HepG2 (cell line): ENCODE measurements around the gene NCKAP5L. TPM values are rescaled to one million over a fixed set of nuclear protein-coding genes. Genes with fewer than 3 reads are reported as not detected.
A peak's percentile ranks its signal among the peaks of the same experiment; 100 is the strongest.

ENCODE experiments used
- ATF3 ChIP-seq: sonication (generic); formaldehyde crosslinking; IDR thresholded peaks from 2 replicates; pipeline ENCODE4 v1.4.0; 2020; ENCODE audit warnings: missing genetic modification reagents
- CSRNP2 ChIP-seq: sonication (generic); formaldehyde crosslinking; conservative IDR thresholded peaks from 2 replicates; pipeline ENCODE4 v1.8.0; 2022; ENCODE audit warnings: low read depth, missing genetic modification reagents
- HES4 ChIP-seq: sonication (generic); formaldehyde crosslinking; IDR thresholded peaks from 2 replicates; pipeline ENCODE4 v1.9.0; 2021; ENCODE audit warnings: mild to moderate bottlenecking, missing genetic modification reagents, borderline replicate concordance
- HHEX ChIP-seq: IDR thresholded peaks from 2 replicates; pipeline ENCODE4 v1.6.1; 2016; ENCODE audit warnings: control low read depth
- HNF4A ChIP-seq: sonication (generic); formaldehyde crosslinking; IDR thresholded peaks from 2 replicates; pipeline ENCODE4 v1.4.0; 2020; ENCODE audit warnings: missing genetic modification reagents
- MLX ChIP-seq: IDR thresholded peaks from 2 replicates; pipeline ENCODE4 v1.6.1; 2016
- NFYC ChIP-seq: IDR thresholded peaks from 2 replicates; pipeline ENCODE4 v1.6.1; 2016; ENCODE audit warnings: missing genetic modification reagents, missing compliant biosample characterization
- ZKSCAN8 ChIP-seq: IDR thresholded peaks from 2 replicates; pipeline ENCODE4 v1.6.1; 2016; ENCODE audit warnings: borderline replicate concordance, missing genetic modification reagents, missing compliant biosample characterization
- ZNF318 ChIP-seq: sonication (generic); formaldehyde crosslinking; IDR thresholded peaks from 2 replicates; pipeline ENCODE4 v1.4.0; 2020; ENCODE audit warnings: mild to moderate bottlenecking, missing genetic modification reagents
- ZNF367 ChIP-seq: sonication (generic); formaldehyde crosslinking; IDR thresholded peaks from 2 replicates; pipeline ENCODE4 v1.4.0; 2020; ENCODE audit warnings: missing genetic modification reagents, borderline replicate concordance
- ZNF530 ChIP-seq: sonication (generic); formaldehyde crosslinking; IDR thresholded peaks from 2 replicates; pipeline ENCODE4 v1.5.0; 2020; ENCODE audit warnings: low read depth, mild to moderate bottlenecking, missing genetic modification reagents
- ZNF558 ChIP-seq: sonication (generic); formaldehyde crosslinking; IDR thresholded peaks from 2 replicates; pipeline ENCODE4 v1.9.0; 2022; ENCODE audit warnings: mild to moderate bottlenecking, missing genetic modification reagents, borderline replicate concordance
- ZNF780A ChIP-seq: sonication (generic); formaldehyde crosslinking; IDR thresholded peaks from 2 replicates; pipeline ENCODE4 v1.8.0; 2022; ENCODE audit warnings: mild to moderate bottlenecking, missing genetic modification reagents, moderate library complexity
- ZNF784 ChIP-seq: sonication (generic); formaldehyde crosslinking; IDR thresholded peaks from 2 replicates; pipeline ENCODE4 v1.5.1; 2020; ENCODE audit warnings: missing genetic modification reagents, mild to moderate bottlenecking, borderline replicate concordance
- ZNF800 ChIP-seq: sonication (generic); formaldehyde crosslinking; IDR thresholded peaks from 2 replicates; pipeline ENCODE4 v1.4.0; 2020; ENCODE audit warnings: missing genetic modification reagents
- polyA plus RNA-seq, 8 experiments: library from polyadenylated mRNA; depleted of rRNA in 3 of 8; stranded (reverse) in 7 of 8; unstranded in 1 of 8; fragments of >200 nt; fragmentation: Illumina TruSeq in 4 of 8; extraction: Trizol in 4 of 8; gene quantifications; 2 replicates each; pipeline versions ENCODE4 v1.2.1 to v1.2.3, GENCODE V29; 2011 to 2016; ENCODE audit warnings: low read depth in 4 of 8, missing spikeins in 1 of 8, mixed read lengths in 1 of 8; ENCODE audit not compliant: insufficient read depth in 1 of 8
- total RNA-seq, 5 experiments: library from RNA; depleted of rRNA; stranded (reverse); fragments of >200 nt; fragmentation: Illumina TruSeq; extraction: Trizol; gene quantifications; 2 replicates each; pipeline ENCODE4 v1.2.3, GENCODE V29; 2016; ENCODE audit warnings: low read depth in 1 of 5

Gene NCKAP5L
- total and polyA plus RNA-seq, 2 of the 13 experiments (the other 11 are each of a cell fraction or from before 2014, with no cell fraction given), result 4.1 to 9.0 TPM

- TF ChIP-seq ZNF318 (CRISPR knock-in tag) (no peak), ZNF800 (CRISPR knock-in tag) (no peak), ZNF530 (CRISPR knock-in tag) (no peak), ATF3 (CRISPR knock-in tag) (0 out of 2 replicates have a peak, but pooled peaks have one; percentile 14), ZNF367 (no peak), HHEX (CRISPR knock-in tag) (no peak), HNF4A (CRISPR knock-in tag) (peak; percentile 12; the same call in 1 of the 2 replicates), ZNF558 (CRISPR knock-in tag) (0 out of 2 replicates have a peak, but pooled peaks have one; percentile 14), MLX (CRISPR knock-in tag) (no peak), ZKSCAN8 (CRISPR knock-in tag) (no peak), ZNF784 (CRISPR knock-in tag) (no peak), HES4 (CRISPR knock-in tag) (peak; percentile 76; the same call in 1 of the 2 replicates), ZNF780A (CRISPR knock-in tag) (no peak), CSRNP2 (no peak), NFYC (CRISPR knock-in tag) (0 out of 2 replicates have a peak, but pooled peaks have one; percentile 7)
These were observed 663 bp downstream of the NCKAP5L start (continued) for GRCh38 chr12:49827401-49828099.
